ENCODE measurements around the gene UPF3A.
A peak's percentile ranks its signal among the peaks of the same experiment; 100 is the strongest.

UPF3A gene

GRCh38 chr13:114311387-114311786 is 30.0 kb downstream of the UPF3A start:
- Histone ChIP-seq H3K9ac (ENCODE audit: low read depth, low read length) (no peak overlapping the region), H3K4me1 (ENCODE audit: control insufficient read depth, insufficient read depth, low read length) (no peaks in the 10 kb centered on the region), H3K4me3 (ENCODE audit: low read depth, low read length) (no peak overlapping the region), H3K27me3 (ENCODE audit: control insufficient read depth, insufficient read depth, low read length) (no peaks in the 10 kb centered on the region), H3K36me3 (ENCODE audit: control insufficient read depth, insufficient read depth, low read length) (no peaks in the 10 kb centered on the region), H3K9me3 (ENCODE audit: control insufficient read depth, insufficient read depth, low read length) (no peaks in the 10 kb centered on the region)

GRCh38 chr13:114311908-114312307 is 30.5 kb downstream of the UPF3A start:
- Histone ChIP-seq H3K4me3 (ENCODE audit: low read depth, low read length) (no peak overlapping the region), H3K4me1 (ENCODE audit: control insufficient read depth, insufficient read depth, low read length) (no peaks in the 10 kb centered on the region)

GRCh38 chr13:114313061-114313860 is 31.9 kb downstream of the UPF3A start:
- Histone ChIP-seq H3K9me3 (ENCODE audit: control insufficient read depth, insufficient read depth, low read length) (no peaks in the 10 kb centered on the region), H3K4me3 (ENCODE audit: low read depth, low read length) (peak overlapping the region; percentile 69), H3K9ac (ENCODE audit: low read depth, low read length) (no peak overlapping the region), H3K4me1 (ENCODE audit: control insufficient read depth, insufficient read depth, low read length) (no peaks in the 10 kb centered on the region), H3K27me3 (ENCODE audit: control insufficient read depth, insufficient read depth, low read length) (no peaks in the 10 kb centered on the region), H3K36me3 (ENCODE audit: control insufficient read depth, insufficient read depth, low read length) (no peaks in the 10 kb centered on the region)

More at GRCh38 chr13:114311908-114312307, 30.5 kb downstream of the UPF3A start:
- H3K9ac ChIP-seq (ENCODE audit: low read depth, low read length) = no peak overlapping the region
- H3K9me3 ChIP-seq (ENCODE audit: control insufficient read depth, insufficient read depth, low read length) = no peaks in the 10 kb centered on the region
- H3K36me3 ChIP-seq (ENCODE audit: control insufficient read depth, insufficient read depth, low read length) = no peaks in the 10 kb centered on the region
- no peaks in the 10 kb centered on the region for H3K27me3 ChIP-seq (ENCODE audit: control insufficient read depth, insufficient read depth, low read length)

GRCh38 chr13:114314074-114314912 is 32.9 kb downstream of the UPF3A start, which contains the start of gene CHAMP1:
CHAMP1 (plus strand) TSS chr13:114314503; CDS start chr13:114323843, 9,340 bp downstream.
- H3K27me3 ChIP-seq (ENCODE audit: control insufficient read depth, insufficient read depth, low read length) = no peaks in the 10 kb centered on the region
- H3K4me1 ChIP-seq (ENCODE audit: control insufficient read depth, insufficient read depth, low read length) = no peaks in the 10 kb centered on the region
- peak within 1 kb of the TSS; percentile 69 for H3K4me3 ChIP-seq (ENCODE audit: low read depth, low read length)
- H3K9me3 ChIP-seq (ENCODE audit: control insufficient read depth, insufficient read depth, low read length) = no peaks in the 10 kb centered on the region
- H3K36me3 ChIP-seq (ENCODE audit: control insufficient read depth, insufficient read depth, low read length) = no peaks in the 10 kb centered on the region
- H3K9ac ChIP-seq (ENCODE audit: low read depth, low read length) = peak within 1 kb of the TSS; percentile 83

- Histone ChIP-seq H3K4me1 (ENCODE audit: control insufficient read depth, insufficient read depth, low read length) (no peaks in the 10 kb centered on the region), H3K27me3 (ENCODE audit: control insufficient read depth, insufficient read depth, low read length) (no peaks in the 10 kb centered on the region), H3K4me3 (ENCODE audit: low read depth, low read length) (peak overlapping the region; percentile 69), H3K36me3 (ENCODE audit: control insufficient read depth, insufficient read depth, low read length) (peaks cover 2% of the 10 kb centered on the region), H3K9ac (ENCODE audit: low read depth, low read length) (peak overlapping the region; percentile 61), H3K9me3 (ENCODE audit: control insufficient read depth, insufficient read depth, low read length) (no peaks in the 10 kb centered on the region)
Observed at GRCh38 chr13:114315074-114315785, 33.8 kb downstream of the UPF3A start.

GRCh38 chr13:114318624-114319023 is 37.2 kb downstream of the UPF3A start:
- Histone ChIP-seq H3K4me1 (ENCODE audit: control insufficient read depth, insufficient read depth, low read length) (no peaks in the 10 kb centered on the region), H3K9ac (ENCODE audit: low read depth, low read length) (no peak overlapping the region), H3K4me3 (ENCODE audit: low read depth, low read length) (no peak overlapping the region), H3K36me3 (ENCODE audit: control insufficient read depth, insufficient read depth, low read length) (peaks cover 16% of the 10 kb centered on the region), H3K9me3 (ENCODE audit: control insufficient read depth, insufficient read depth, low read length) (no peaks in the 10 kb centered on the region), H3K27me3 (ENCODE audit: control insufficient read depth, insufficient read depth, low read length) (no peaks in the 10 kb centered on the region)

- Histone ChIP-seq H3K36me3 (ENCODE audit: control insufficient read depth, insufficient read depth, low read length) (peaks cover 21% of the 10 kb centered on the region), H3K9me3 (ENCODE audit: control insufficient read depth, insufficient read depth, low read length) (no peaks in the 10 kb centered on the region), H3K27me3 (ENCODE audit: control insufficient read depth, insufficient read depth, low read length) (no peaks in the 10 kb centered on the region), H3K4me1 (ENCODE audit: control insufficient read depth, insufficient read depth, low read length) (no peaks in the 10 kb centered on the region), H3K4me3 (ENCODE audit: low read depth, low read length) (no peak overlapping the region), H3K9ac (ENCODE audit: low read depth, low read length) (no peak overlapping the region)
Observed at GRCh38 chr13:114319441-114319913, 38.1 kb downstream of the UPF3A start.

GRCh38 chr13:114320065-114320464 is 38.7 kb downstream of the UPF3A start:
- no peaks in the 10 kb centered on the region for H3K4me1 ChIP-seq (ENCODE audit: control insufficient read depth, insufficient read depth, low read length)
- H3K9me3 ChIP-seq (ENCODE audit: control insufficient read depth, insufficient read depth, low read length) = no peaks in the 10 kb centered on the region
- no peaks in the 10 kb centered on the region for H3K27me3 ChIP-seq (ENCODE audit: control insufficient read depth, insufficient read depth, low read length)
- H3K9ac ChIP-seq (ENCODE audit: low read depth, low read length) = no peak overlapping the region
- peaks cover 27% of the 10 kb centered on the region for H3K36me3 ChIP-seq (ENCODE audit: control insufficient read depth, insufficient read depth, low read length)
- no peak overlapping the region for H3K4me3 ChIP-seq (ENCODE audit: low read depth, low read length)

GRCh38 chr13:114321256-114321655 is 39.9 kb downstream of the UPF3A start:
- Histone ChIP-seq H3K27me3 (ENCODE audit: control insufficient read depth, insufficient read depth, low read length) (no peaks in the 10 kb centered on the region), H3K4me1 (ENCODE audit: control insufficient read depth, insufficient read depth, low read length) (no peaks in the 10 kb centered on the region), H3K9ac (ENCODE audit: low read depth, low read length) (no peak overlapping the region), H3K9me3 (ENCODE audit: control insufficient read depth, insufficient read depth, low read length) (no peaks in the 10 kb centered on the region), H3K4me3 (ENCODE audit: low read depth, low read length) (no peak overlapping the region), H3K36me3 (ENCODE audit: control insufficient read depth, insufficient read depth, low read length) (peaks cover 28% of the 10 kb centered on the region)

- Histone ChIP-seq H3K4me3 (ENCODE audit: low read depth, low read length) (no peak overlapping the region), H3K27me3 (ENCODE audit: control insufficient read depth, insufficient read depth, low read length) (no peaks in the 10 kb centered on the region), H3K9me3 (ENCODE audit: control insufficient read depth, insufficient read depth, low read length) (no peaks in the 10 kb centered on the region), H3K4me1 (ENCODE audit: control insufficient read depth, insufficient read depth, low read length) (peaks cover 2% of the 10 kb centered on the region), H3K36me3 (ENCODE audit: control insufficient read depth, insufficient read depth, low read length) (peaks cover 30% of the 10 kb centered on the region), H3K9ac (ENCODE audit: low read depth, low read length) (no peak overlapping the region)
Observed at GRCh38 chr13:114323349-114323748, 41.9 kb downstream of the UPF3A start.

GRCh38 chr13:114324334-114324733 is 42.9 kb downstream of the UPF3A start:
- H3K9me3 ChIP-seq (ENCODE audit: control insufficient read depth, insufficient read depth, low read length) = no peaks in the 10 kb centered on the region
- no peak overlapping the region for H3K4me3 ChIP-seq (ENCODE audit: low read depth, low read length)
- H3K36me3 ChIP-seq (ENCODE audit: control insufficient read depth, insufficient read depth, low read length) = peaks cover 30% of the 10 kb centered on the region
- H3K4me1 ChIP-seq (ENCODE audit: control insufficient read depth, insufficient read depth, low read length) = peaks cover 2% of the 10 kb centered on the region
- H3K27me3 ChIP-seq (ENCODE audit: control insufficient read depth, insufficient read depth, low read length) = no peaks in the 10 kb centered on the region
- no peak overlapping the region for H3K9ac ChIP-seq (ENCODE audit: low read depth, low read length)

Measured in iPS-15b (cell line).